CD4-positive, alpha-beta T cell treated with Interleukin-2 at 100 ng/mL for 4 hours (primary cell): ENCODE data around the gene GSC.
"Not testable (repeated sequence)": the region's sequence is repeated elsewhere in the genome, so short reads cannot be mapped to it uniquely, and the experiment has no call there.

Experiments used
- DNase-seq: peaks from one replicate; pipeline ENCODE4 v3.0.0-alpha.2; 2020; ENCODE audit warnings: low spot score

Gene GSC

DNA sequence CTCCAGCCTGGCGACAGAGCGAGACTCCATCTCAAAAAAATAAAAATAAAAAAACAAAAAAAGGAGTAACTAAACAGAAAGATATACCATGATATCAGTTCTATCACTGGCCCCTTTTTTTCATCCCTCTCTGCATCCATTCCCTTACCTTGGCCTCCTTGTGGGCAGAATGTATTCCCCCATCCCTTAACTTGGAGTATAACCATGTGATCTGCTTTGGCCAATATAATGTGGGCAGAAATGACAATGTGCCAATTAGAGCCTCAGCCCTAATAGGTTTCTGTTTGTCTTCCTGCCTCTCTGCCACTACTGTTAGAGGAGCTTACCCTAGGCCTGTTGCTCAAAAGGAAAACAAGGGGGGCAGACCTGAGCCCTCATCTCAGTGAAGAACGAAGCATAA, 23.8 kb downstream of the GSC start:
- no peak for DNase-seq

DNA sequence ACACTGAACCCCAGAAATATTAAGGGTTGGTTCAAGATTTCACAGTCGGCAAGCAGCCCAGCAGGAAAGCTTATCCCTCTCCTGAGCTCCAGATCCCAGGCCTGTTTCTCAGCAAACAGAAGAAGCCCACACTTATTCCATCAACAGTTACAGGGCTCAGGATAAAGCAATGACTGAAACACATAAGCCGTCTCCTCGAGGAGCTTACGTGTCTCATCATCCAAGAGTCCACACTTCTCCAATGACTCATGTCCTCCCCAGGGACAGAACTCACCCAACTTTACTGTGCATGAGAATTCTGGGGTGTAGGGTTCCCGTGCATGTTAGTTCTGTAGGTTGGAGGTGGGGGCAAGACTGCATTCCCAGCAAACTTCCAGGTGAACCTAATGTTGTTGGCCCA, 31.2 kb downstream of the GSC start:
- no peak for DNase-seq

DNA sequence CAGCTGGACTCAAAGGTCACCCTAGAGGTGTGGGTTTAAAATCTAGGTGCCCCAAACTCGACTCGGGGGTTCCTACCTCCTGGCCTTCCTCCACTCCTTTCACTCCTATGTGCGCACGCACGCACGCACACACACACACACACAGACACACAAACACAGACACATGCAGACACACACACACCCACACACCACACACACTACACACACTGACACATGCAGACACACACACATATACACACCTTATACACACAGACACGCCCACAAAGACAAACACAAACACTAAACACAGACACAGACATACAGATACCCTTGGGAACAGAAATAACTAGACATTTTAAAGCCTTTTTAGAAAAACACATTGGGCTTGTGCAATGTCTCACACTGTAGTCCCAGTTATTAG, 31.8 kb downstream of the GSC start:
- DNase-seq = no peak

DNA sequence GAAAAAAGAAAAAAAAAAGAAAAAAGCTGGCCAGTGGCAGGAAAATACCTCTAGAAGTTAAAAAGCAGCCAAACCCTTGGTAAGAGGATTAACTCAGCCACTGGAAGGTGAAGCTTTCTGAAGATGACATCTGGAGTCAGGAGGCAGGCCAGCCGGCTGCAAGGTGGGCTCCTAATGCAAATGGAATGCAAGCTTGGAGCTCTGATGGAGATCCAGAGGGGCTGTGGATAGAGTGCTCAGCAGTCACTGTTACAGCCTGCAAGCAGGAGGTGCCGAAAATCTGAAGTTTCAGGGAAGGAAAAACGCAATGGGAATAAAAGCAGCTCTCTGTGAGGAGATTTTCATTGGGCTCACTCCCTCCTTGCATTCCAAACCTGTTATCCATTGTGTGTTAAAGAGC, 41.0 kb downstream of the GSC start:
- DNase-seq = no peak

DNA sequence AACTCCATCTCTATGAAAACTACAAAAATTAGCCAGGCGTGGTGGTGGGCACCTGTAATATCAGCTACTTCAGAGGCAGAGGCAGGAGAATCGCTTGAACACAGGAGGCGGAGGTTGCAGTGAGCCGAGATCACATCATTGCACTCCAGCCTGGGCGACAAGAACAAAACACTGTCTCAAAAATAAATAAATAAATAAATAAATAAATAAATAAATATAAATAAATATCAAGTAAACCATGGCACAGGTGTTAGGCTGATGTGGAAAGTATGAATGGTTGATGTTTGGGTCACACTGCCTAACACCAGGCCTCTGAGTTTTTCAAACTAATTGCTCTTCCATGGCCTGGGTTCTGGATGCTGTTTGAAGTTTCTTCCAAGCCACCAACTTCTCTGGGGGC, 41.5 kb downstream of the GSC start:
- DNase-seq = not testable (repeated sequence)

DNA sequence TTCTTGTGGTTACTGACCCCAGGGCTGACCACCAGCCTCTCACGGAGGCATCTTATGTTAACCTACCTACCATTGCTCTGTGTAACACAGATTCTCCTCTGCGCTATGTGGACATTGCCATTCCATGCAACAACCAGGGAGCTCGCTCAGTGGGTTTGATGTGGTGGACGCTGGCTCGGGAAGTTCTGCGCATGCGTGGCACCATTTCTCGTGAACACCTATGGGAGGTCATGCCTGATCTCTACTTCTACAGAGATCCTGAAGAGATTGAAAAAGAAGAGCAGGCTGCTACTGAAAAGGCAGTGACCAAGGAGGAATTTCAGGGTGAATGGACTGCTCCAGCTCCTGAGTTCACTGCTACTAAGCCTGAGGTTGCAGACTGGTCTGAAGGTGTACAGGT, 43.3 kb downstream of the GSC start:
- DNase-seq = not testable (repeated sequence)

DNA sequence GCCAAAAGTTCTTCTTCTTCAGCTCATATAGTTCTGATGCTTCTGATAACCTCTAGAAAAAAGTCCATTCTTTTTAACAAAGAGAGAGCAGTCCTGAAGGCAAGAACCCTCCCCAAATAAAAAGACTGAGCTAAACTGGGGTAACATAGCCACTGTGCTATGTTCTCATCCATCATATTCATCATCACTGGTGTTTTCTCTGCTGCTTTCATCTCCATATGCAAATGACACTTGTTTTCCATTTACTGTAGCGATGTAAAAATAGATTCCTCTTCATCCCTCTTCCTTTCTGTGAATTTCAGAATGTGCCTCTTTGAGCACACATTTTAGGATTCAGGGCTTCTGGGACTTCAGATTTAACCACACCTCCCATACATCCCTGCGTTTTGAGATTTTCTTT, 44.9 kb downstream of the GSC start:
- no peak for DNase-seq

DNA sequence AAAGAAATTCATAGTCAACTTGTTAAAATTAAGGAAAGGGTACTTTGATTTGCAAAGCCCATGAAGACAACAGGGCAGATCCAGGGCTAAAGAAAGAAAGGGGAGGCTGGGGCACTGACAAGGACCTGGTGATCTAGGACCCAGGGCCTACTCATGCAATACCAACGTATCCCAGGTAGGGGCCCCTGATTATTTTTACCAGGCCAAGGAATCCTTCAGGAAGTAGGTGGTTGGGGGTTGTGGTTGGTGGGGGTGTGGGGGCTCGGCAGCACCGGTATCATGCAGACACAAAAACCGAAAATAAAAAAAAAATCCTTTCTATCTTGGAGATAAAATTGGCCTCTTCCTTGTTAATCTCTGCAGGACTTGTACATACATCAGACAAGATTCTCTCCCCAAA, 47.5 kb downstream of the GSC start:
- DNase-seq = no peak
